ENCODE data around the gene MAP4K2. TPM values are rescaled to one million over a fixed set of nuclear protein-coding genes. Genes with fewer than 3 reads are reported as not detected.

MAP4K2 gene
- polyA plus RNA-seq, 3 donors = 14.9 to 23.3 (median 19.5) TPM

DNA sequence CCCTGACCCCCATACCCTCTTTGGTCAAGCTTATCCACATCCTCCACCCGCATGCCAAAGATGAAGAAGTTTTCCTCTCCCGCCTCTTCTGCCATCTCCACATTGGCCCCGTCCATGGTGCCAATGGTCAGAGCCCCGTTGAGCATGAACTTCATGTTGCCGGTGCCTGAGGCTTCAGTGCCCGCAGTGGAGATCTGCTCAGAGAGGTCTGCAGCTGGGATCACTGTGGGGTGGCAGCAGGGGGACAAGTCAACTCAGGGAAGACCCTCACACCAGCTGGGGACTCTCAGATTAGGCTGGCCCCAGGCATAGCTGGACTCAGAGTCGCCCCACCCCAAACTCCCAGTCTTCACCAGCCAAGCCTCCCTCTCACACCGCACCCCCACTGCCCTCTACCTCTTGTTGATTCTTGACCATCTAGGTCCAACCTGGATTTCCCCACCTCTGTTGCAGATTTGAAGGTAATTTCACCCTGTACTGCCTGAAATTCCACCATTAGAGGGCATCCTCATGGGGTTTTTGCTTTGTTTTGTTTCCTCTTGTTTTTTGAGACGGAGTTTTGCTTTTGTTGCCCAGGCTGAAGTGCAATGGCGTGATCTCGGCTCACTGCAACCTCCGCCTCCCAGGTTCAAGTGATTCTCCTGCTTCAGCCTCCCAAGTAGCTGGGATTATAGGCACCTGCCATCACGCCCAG, 52.5 kb downstream of the MAP4K2 start:
- DNase-seq (ENCODE audit: extremely low read depth in 1 of 11, low read depth in 9 of 11, low spot score in 4 of 11) = no peak

DNA sequence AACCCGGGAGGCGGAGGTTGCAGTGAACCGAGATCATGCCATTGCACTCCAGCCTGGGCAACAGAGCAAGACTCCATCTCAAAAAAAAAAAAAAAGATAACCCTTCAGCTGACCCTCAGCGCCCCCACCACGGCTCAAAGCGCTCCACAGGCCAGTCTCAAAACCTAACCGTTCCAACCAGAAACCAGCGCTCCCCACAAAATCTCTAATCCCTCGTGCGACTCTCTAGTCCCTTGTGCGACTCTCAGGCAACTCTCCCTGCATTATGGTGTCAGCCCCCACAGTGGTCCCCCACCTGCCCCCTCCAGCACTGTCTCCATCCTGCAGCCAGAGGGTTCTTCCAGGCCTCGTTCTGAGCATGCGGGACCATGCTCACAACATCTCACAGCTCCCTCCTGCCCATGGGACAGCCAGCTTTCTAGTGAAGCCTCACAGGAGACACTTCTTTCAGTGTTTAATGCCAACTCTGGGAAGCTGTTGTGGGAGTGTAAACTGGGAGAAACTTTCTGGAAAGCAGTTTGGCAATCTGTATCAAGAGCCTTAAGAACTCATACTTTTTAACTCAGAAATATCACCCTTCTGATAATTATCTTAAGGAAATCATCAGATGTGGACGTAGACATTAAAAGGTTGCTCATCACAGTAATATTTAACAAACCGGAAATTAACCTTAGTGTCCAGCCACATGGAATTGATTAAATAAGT, 54.9 kb downstream of the MAP4K2 start:
- no peak for DNase-seq (ENCODE audit: extremely low read depth in 1 of 11, low read depth in 9 of 11, low spot score in 4 of 11)

- no peak for DNase-seq (ENCODE audit: extremely low read depth in 1 of 11, low read depth in 9 of 11, low spot score in 4 of 11)
Observed at GRCh38 chr11:64746486-64746885, 56.5 kb downstream of the MAP4K2 start.

DNA sequence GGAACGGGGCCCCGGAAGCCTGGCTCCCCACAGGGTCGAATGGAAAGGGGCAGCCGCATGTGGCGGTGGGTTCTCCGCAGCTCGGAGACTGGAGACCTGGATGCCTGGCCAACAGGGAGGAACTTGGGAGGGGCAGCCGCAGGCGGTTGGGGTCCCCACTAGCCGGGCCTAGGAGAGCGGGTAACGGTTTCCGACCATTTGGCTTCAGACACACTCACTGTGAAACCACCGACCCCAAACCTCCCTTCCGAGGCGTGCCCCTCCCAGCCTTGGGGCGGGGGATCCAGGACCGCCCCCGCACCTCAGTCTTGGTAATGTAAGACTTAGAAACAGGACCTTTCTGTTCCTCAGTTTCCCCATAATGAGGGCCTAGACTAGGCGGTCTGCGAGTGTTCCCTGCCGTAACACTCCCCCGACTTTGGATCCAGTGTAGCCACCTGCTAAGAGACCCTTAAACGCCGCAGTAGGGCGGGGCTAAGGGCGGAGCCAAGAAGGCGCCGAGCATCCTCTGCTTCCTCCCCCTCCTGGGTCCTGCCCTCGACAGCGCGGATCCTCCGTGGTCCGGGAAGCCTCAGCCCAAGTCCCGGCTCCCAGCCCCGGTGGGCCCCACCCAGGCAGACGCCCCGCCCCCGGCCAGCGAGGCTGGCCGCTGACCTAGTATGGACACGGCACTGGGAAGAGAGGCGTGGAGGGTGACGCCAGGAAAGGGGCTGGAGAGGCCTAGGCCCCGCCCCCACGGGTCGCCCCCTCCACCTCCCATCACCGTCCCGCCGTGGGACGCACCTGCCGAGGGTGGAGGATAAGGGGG, 57.3 kb downstream of the MAP4K2 start:
- no peak for DNase-seq (ENCODE audit: extremely low read depth in 1 of 11, low read depth in 9 of 11, low spot score in 4 of 11)

GRCh38 chr11:64745189-64745520, 57.9 kb downstream of the MAP4K2 start:
- no peak for DNase-seq (ENCODE audit: extremely low read depth in 1 of 11, low read depth in 9 of 11, low spot score in 4 of 11)

DNA sequence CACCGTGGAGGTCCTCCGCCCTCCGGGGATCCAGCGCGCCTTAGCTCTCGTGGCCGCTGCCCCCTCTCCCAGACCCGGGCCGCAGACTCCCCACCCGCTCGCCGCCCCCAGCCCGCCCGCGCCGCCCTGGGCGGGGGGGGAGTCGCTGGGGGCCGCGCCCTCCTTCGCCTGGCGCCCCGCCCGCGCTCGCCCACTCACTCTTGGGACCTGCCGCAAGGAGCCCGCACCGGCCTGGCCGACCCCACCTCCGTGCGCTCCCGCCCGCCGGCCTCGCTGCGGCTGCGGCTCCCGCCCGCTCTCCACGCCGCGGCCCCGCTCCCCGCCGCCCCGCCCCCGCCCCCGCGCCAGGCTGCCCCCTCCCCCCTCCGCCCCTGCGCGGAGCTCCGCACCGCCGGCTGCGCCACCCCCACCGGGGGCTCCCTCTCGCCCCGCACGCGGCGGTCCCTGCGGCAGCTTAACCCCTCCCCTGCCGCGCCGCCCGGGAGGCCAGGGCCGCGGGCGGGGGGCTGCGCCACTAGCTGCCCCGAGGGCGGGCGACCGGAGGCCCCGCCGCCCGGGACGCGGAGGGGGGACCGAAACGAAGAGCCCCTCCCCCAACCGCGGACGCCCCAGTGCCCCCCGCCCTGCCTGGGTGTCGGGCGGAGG, 58.3 kb downstream of the MAP4K2 start:
- no peak for DNase-seq (ENCODE audit: extremely low read depth in 1 of 11, low read depth in 9 of 11, low spot score in 4 of 11)

DNA sequence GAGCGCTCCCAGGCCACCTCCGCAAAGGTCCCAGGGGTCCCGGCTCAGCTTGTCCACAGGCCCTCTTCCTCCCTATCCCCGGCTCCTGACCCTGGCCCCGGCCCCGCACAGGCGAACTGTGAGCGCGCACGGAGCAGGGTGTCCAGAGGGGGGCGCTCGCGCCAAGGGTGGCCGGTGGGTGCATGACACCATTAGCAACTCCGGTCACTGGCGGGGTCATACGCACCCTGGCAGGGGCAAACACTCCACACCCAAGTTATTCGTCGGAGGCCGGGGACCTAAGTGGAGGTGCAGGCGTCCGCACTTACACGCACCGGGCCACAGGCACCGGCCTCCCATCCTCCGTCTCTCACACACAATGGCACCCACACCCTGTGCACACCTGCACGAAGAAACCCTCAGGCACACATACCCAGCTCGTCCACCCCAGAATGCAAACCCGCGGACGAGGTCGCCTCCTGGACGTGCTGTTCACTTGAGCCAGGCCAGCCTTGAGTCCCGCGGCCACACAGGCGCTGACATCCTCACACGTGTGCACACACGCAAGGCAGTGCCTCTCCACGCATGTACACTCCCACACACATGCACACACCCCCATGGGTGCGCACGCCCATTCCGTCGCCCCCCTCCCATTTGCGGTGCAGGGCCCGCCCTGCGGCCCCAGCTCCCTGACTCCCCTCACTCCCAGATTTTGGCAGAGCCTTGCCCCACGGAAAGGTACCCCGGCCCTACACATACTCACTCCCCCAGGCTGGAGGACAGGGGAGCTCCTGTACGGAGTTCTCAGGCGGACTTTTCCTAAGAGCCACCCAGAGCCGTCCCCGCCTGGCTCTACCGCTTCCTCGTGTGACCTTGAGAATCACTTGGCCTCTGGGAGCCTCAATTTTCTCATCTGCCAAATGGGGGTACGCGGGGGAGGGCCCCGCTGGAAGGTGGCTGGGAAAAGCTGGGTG, 59.1 kb downstream of the MAP4K2 start, which contains the start of gene RASGRP2:
Gene RASGRP2 (minus strand): TSS at position 552 of the 953 bp plus-strand sequence. CDS start 1,276 bp downstream, outside the sequence.
- DNase-seq (ENCODE audit: extremely low read depth in 1 of 11, low read depth in 9 of 11, low spot score in 4 of 11) = no peak

DNA sequence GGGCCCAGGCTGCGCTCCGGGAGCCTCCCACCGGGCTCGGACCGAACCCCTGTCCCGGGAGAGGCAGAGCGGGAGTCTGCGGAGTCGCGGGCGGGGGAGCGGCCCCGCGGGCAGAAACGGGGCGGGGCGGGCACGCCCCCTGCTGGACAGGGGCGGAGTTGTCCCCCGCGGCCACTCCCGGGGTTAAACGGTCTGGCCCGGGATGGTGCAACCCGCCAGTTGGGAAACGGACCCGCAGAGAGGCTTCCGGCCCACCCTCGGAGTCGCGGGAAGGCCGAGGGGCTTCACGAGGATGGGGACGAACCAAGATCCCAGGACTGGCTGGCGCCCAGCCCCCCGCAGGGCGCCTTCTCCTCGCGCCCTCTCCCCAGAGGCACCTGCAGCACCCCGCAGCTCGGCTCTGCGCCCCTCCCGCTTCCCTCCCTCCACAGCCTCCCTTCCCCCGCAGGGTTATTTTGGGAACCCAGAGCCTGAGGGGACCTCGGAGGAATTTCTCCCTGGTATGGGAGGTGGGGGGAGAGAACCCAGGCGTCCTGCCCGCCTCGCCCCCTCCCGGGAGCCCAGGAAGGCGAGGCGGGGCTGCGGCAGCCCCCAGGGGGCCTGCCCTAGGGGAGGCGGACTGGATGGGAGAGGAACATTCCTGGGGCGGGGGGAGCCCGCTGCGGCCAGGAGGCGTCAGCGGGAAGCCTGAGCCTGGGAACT, 60.0 kb downstream of the MAP4K2 start:
- DNase-seq (ENCODE audit: extremely low read depth in 1 of 11, low read depth in 9 of 11, low spot score in 4 of 11) = no peak

- no peak for DNase-seq (ENCODE audit: extremely low read depth in 1 of 11, low read depth in 9 of 11, low spot score in 4 of 11)
Observed at GRCh38 chr11:64742087-64742888, 60.7 kb downstream of the MAP4K2 start.

DNA sequence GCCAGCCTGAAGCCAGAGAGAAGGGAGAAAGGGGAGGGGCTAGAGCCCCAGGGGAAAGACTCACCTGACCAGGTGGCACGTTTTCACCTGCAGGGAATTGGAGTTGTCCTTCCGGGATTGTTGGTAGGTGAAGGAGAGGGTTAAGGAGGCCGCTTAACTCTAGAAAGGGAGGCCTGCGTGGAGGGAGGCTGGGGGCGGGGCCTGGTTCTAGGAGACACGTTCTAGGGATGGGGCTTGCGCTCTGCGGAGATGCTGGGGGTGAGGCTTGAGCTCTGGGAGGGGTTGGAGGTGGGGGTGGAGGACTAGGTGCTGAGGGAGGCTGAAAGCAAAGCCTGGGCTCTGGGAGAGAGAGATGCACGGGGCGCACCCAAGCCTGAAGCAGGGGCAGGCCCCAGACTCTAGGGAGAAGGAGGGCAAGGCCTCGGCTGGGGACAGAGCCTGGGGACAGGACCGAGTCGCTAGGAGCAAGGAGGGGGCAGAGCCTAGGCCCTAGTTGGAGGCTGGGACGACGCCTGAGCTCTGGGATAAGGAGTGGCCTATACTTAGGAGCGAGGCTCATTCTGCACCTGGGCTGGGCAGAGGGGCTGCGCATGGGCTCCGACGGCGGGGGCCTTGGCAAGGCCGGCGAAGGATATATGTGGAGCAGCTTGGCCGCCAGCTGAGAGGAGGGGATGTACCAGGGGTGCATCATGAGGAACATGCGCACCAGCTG, 61.5 kb downstream of the MAP4K2 start:
- DNase-seq (ENCODE audit: extremely low read depth in 1 of 11, low read depth in 9 of 11, low spot score in 4 of 11) = no peak

DNA sequence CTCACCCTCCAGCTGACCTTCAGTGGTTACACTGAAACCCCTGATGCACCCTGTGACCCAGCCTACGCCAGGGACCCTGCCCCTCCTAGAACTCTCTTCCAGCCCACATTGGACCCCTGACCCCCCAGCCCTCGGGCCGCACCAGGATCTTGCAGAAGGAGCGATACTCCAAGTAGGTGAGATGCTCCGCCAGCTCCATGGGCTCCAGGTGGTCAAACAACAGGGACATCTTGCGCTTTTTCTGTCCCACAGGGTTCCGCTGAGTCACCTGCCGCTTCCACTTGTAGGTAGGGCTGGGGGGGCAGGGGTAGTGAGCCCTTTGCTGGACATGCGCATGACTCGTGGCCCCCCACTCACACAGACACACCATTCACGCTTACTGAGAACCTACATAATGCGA, 63.1 kb downstream of the MAP4K2 start:
- no peak for DNase-seq (ENCODE audit: extremely low read depth in 1 of 11, low read depth in 9 of 11, low spot score in 4 of 11)

GRCh38 chr11:64736654-64737053, 66.4 kb downstream of the MAP4K2 start:
- no peak for DNase-seq (ENCODE audit: extremely low read depth in 1 of 11, low read depth in 9 of 11, low spot score in 4 of 11)

- no peak for DNase-seq (ENCODE audit: extremely low read depth in 1 of 11, low read depth in 9 of 11, low spot score in 4 of 11)
Observed at GRCh38 chr11:64735725-64736259, 67.2 kb downstream of the MAP4K2 start.
